Gastrocnemius medialis (tissue), 4 donors: ENCODE data around the gene PRKG1. TPM values are rescaled to one million over a fixed set of nuclear protein-coding genes. Genes with fewer than 3 reads are reported as not detected.

ENCODE experiments used
- ATAC-seq, 2 donors: fragments of 150-250 bp; one replicate each; pipeline ENCODE4 v1.9.1; 2016
- DNase-seq, 2 donors: peaks; one replicate each; pipeline ENCODE4 v3.0.0-alpha.2; 2019
- H3K27ac ChIP-seq, 4 donors: fragments of 200-600 bp; sonication (generic); 1 replicate in 1 of 4; 2 replicates in 3 of 4; pipeline ENCODE4 v1.5.1; 2016 to 2018; ENCODE audit warnings: mild to moderate bottlenecking in 2 of 4, moderate library complexity in 1 of 4
- H3K27me3 ChIP-seq, 3 donors: fragments of 200-600 bp; sonication (generic) in 2 of 3; 1 replicate in 1 of 3; 2 replicates in 2 of 3; pipeline versions ENCODE4 v1.5.1 to v1.6.0; 2016 to 2019; ENCODE audit warnings: mild to moderate bottlenecking in 1 of 3, moderate library complexity in 1 of 3
- H3K36me3 ChIP-seq, 2 donors: fragments of 200-600 bp; sonication (generic) in 1 of 2; one replicate each; pipeline ENCODE4 v1.5.1; 2017 to 2018
- H3K4me1 ChIP-seq, 2 donors: fragments of 200-600 bp; sonication (generic) in 1 of 2; one replicate each; pipeline ENCODE4 v1.5.1; 2016 to 2017; ENCODE audit warnings: mild to moderate bottlenecking in 2 of 2
- H3K4me3 ChIP-seq, 4 donors: fragments of 200-600 bp; sonication (generic) in 3 of 4; 1 replicate in 1 of 4; 2 replicates in 3 of 4; pipeline ENCODE4 v1.5.1; 2016 to 2019; ENCODE audit warnings: mild to moderate bottlenecking in 2 of 4
- H3K9me3 ChIP-seq, 3 donors: fragments of 200-600 bp; sonication (generic) in 2 of 3; 1 replicate in 1 of 3; 2 replicates in 2 of 3; pipeline ENCODE4 v1.5.1; 2016 to 2019
- POLR2A ChIP-seq, 2 donors: fragments of 450-650 bp; IDR thresholded peaks; one replicate each; pipeline ENCODE4 v1.6.1; 2017; ENCODE audit warnings: antibody characterized with exemption in 2 of 2, mild to moderate bottlenecking in 2 of 2, moderate library complexity in 2 of 2
- in situ Hi-C, 4 donors: fragments of 200-750 bp; cut with MboI; loops; one replicate each; pipeline versions ENCODE4 v1.15.0 to v1.8.0; 2017; ENCODE audit warnings: low sequenced_read_pairs in 4 of 4
- intact Hi-C: fragments of 100-400 bp; cut with DNase I; formaldehyde crosslinking; loops from one replicate; pipeline ENCODE4 v1.15.1; 2023; ENCODE audit warnings: low total_unique reads
- total RNA-seq, 4 donors: library from RNA; depleted of rRNA; stranded (reverse); fragments of >200 nt; gene quantifications; one replicate each; pipeline versions ENCODE4 v1.1.0 to v1.2.3, GENCODE V29; 2016
- TF ChIP-seq, protein P1 (sequence below), 5 experiments: fragments of 450-650 bp in 3 of 5; fragments of 200-600 bp in 2 of 5; sonication (generic) in 2 of 5; IDR thresholded peaks in 4 of 5; conservative IDR thresholded peaks in 1 of 5; 1 replicate in 4 of 5; 2 replicates in 1 of 5; pipeline ENCODE4 v1.5.1; 2016 to 2019; ENCODE audit warnings: antibody characterized with exemption in 5 of 5, mild to moderate bottlenecking in 3 of 5, moderate library complexity in 3 of 5

The PRKG1 gene
- total RNA-seq, 4 donors from 2014 or later, result 10.4 to 39.4 (median 25.1) TPM

DNA sequence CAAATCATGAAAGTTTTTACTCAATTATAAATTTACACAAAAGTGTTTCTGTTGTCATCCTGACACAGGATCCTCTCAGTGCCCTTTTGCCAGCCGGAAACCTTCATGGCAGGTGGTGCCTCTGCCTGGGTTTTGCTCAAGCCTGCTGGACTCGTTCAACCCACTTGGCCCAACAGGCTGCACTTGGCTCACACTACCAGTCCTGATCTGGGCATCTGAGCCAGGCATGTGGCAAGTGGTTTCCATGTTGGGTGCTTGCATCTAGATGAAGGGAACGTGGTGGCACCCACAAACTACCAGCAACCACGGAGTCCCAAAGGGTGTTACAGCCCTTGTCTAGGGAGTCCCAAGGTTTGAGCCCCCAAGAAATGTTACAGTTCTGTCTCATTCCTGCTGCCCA lies 787.4 kb downstream of the PRKG1 start:
- H3K27me3 ChIP-seq, result no peaks in the 10 kb centered on the region
- H3K36me3 ChIP-seq, result no peaks in the 10 kb centered on the region
- no peak overlapping the region for H3K4me3 ChIP-seq
- H3K4me1 ChIP-seq, result peaks cover 31 to 36% of the 10 kb centered on the region in 2 donors
- DNase-seq (peak; percentile 70 to 88), ATAC-seq (peak; percentile 71 to 87)
- peak overlapping the region; percentile 12 to 80 (median 76) for H3K27ac ChIP-seq
- TF ChIP-seq, protein P1, sequence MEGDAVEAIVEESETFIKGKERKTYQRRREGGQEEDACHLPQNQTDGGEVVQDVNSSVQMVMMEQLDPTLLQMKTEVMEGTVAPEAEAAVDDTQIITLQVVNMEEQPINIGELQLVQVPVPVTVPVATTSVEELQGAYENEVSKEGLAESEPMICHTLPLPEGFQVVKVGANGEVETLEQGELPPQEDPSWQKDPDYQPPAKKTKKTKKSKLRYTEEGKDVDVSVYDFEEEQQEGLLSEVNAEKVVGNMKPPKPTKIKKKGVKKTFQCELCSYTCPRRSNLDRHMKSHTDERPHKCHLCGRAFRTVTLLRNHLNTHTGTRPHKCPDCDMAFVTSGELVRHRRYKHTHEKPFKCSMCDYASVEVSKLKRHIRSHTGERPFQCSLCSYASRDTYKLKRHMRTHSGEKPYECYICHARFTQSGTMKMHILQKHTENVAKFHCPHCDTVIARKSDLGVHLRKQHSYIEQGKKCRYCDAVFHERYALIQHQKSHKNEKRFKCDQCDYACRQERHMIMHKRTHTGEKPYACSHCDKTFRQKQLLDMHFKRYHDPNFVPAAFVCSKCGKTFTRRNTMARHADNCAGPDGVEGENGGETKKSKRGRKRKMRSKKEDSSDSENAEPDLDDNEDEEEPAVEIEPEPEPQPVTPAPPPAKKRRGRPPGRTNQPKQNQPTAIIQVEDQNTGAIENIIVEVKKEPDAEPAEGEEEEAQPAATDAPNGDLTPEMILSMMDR (IDR thresholded peaks at IDR 0.05 in 4 of 5, conservative IDR thresholded peaks at IDR 0.05 in 1 of 5), result no peak
- TF ChIP-seq POLR2A (IDR thresholded peaks at IDR 0.05), result no peak
- no peaks in the 10 kb centered on the region for H3K9me3 ChIP-seq
- in situ Hi-C loops, result no loop called here
- intact Hi-C loops, result no loop called here

DNA sequence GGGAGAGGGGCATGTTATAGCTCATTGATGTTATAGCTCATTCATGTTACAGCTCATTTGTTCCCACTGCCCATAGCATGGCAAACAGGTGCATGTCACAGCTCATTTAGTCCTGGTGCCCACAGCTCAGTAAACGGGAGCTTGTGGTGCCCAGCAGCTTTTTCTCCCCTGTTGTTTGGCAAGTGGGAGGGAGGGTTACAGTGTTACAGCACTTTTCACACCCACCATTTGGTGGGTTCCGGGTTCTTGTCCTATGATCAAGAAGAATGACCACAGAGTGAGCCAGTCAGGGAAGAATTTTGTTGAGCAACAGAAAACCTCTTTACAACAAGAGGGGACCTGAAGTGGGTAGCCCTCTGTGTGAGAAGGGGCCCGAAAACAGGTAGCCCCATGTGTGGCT lies 787.9 kb downstream of the PRKG1 start:
- H3K4me3 ChIP-seq, result no peak overlapping the region
- in situ Hi-C loops, result no loop called here
- peaks cover 28 to 33% of the 10 kb centered on the region in 2 donors for H3K4me1 ChIP-seq
- DNase-seq (no peak), ATAC-seq (no peak)
- H3K27me3 ChIP-seq, result no peaks in the 10 kb centered on the region
- no peaks in the 10 kb centered on the region for H3K36me3 ChIP-seq
- peak overlapping the region in 3 of 4 donors; percentile 73 to 80 (median 78) for H3K27ac ChIP-seq
- no peaks in the 10 kb centered on the region for H3K9me3 ChIP-seq
- no peak for TF ChIP-seq POLR2A (IDR thresholded peaks at IDR 0.05)
- TF ChIP-seq, protein P1 (IDR thresholded peaks at IDR 0.05 in 4 of 5, conservative IDR thresholded peaks at IDR 0.05 in 1 of 5), result no peak
- intact Hi-C loops, result no loop called here

DNA sequence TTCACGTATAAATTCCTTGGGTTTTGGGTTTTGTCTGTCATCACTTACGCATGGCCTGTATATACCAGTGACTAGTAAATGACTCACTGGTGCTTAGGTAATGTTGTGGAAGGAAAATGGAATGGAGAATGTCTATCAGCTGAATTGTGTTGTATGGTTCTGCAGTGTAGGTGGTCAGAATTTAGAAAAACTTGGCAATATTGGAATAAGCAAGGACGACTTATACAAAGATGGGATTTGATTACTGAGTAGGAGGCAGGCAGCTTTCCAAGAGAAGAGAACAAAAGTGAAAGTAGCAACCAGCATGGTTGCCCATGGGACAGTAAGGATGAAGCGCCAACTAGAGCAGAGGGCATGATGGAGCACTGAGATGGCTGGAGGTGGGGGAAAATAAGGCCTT lies 793.7 kb downstream of the PRKG1 start:
- no peak for ATAC-seq
- TF ChIP-seq POLR2A (IDR thresholded peaks at IDR 0.05), result no peak
- TF ChIP-seq, protein P1 (IDR thresholded peaks at IDR 0.05 in 4 of 5, conservative IDR thresholded peaks at IDR 0.05 in 1 of 5), result no peak

DNA sequence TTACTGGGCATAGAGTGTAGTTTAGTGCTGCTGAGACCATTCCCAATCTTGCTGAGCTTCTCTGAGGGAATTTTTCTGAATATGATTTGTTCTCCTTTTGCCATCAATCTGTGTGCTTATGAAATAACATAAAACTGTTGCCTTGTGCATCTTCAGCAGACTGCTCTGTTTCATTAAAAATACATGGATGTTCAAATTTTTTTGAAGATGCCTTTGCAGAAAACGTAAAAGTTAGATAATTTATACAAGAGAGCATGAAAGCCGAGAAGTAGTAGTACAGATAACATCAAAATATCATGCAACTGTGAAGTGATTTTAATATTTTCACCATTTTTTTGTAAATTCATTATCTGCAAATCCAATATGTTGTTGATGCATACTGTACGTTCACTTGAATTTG lies 799.8 kb downstream of the PRKG1 start:
- Histone ChIP-seq H3K4me3 (no peak overlapping the region), H3K36me3 (no peaks in the 10 kb centered on the region), H3K4me1 (peaks cover 0 to 14% of the 10 kb centered on the region in 2 donors), H3K27me3 (no peaks in the 10 kb centered on the region), H3K9me3 (no peaks in the 10 kb centered on the region), H3K27ac (no peak overlapping the region)
- ATAC-seq, result no peak
- intact Hi-C loops (no loop called here), in situ Hi-C loops (no loop called here)
- DNase-seq, result no peak
- no peak for TF ChIP-seq POLR2A (IDR thresholded peaks at IDR 0.05)
- TF ChIP-seq, protein P1 (IDR thresholded peaks at IDR 0.05 in 4 of 5, conservative IDR thresholded peaks at IDR 0.05 in 1 of 5), result no peak

More for the DNA sequence above, 793.7 kb downstream of the PRKG1 start:
- Histone ChIP-seq H3K36me3 (no peaks in the 10 kb centered on the region), H3K27me3 (no peaks in the 10 kb centered on the region), H3K9me3 (no peaks in the 10 kb centered on the region), H3K4me1 (no peaks in the 10 kb centered on the region), H3K4me3 (no peak overlapping the region), H3K27ac (no peak overlapping the region)
- DNase-seq, result no peak
- in situ Hi-C loops, result no loop called here
- intact Hi-C loops, result no loop called here

DNA sequence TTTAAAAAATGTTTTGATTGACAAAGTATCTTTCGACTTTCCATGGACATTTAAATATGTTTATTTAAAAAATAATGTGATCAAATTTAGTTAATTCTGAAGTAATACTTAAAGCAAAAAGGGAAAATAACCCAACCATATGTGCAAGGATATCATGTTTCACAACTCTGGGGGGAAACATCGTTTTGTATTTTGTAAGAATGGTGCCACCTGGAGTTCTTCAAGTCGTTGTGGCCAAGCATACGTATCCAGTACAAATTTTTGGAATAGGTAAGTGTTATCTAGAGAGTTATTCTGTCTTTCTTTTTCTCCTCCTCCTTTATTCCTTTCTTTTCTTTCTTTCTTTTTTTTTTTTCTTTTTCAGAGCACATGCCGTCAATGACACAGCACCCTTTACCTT lies 801.3 kb downstream of the PRKG1 start:
- intact Hi-C loops (no loop called here), in situ Hi-C loops (no loop called here)
- H3K36me3 ChIP-seq, result no peaks in the 10 kb centered on the region
- no peak overlapping the region for H3K27ac ChIP-seq
- H3K4me3 ChIP-seq, result no peak overlapping the region
- H3K4me1 ChIP-seq, result peaks cover 4 to 14% of the 10 kb centered on the region in 2 donors
- no peaks in the 10 kb centered on the region for H3K27me3 ChIP-seq
- H3K9me3 ChIP-seq, result no peaks in the 10 kb centered on the region
- ATAC-seq (no peak), DNase-seq (no peak)
- TF ChIP-seq, protein P1 (IDR thresholded peaks at IDR 0.05 in 4 of 5, conservative IDR thresholded peaks at IDR 0.05 in 1 of 5), result no peak
- no peak for TF ChIP-seq POLR2A (IDR thresholded peaks at IDR 0.05)
